ENCODE results near the gene CCDC83.
"Not testable (repeated sequence)": the region's sequence is repeated elsewhere in the genome, so short reads cannot be mapped to it uniquely, and the experiment has no call there.

CCDC83 gene

DNA sequence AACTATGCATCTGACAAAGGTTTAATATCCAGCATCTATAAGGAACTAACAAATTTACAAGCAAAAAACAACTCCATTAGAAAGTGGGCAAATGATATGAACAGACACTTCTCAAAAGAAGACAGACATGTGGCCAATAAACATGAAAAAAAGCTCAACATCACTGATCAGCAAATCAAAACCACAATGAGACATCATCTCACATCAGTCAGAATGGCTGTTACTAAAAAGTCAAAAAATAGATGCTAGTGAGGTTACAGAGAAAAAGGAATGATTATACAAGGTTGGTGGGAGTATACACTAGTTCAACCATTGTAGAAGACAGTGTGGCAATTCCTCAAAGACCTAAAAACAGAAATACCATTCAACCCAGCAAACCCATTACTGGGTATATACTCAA, 14.3 kb upstream of the CCDC83 start:
- DNase-seq, result not testable (repeated sequence)

DNA sequence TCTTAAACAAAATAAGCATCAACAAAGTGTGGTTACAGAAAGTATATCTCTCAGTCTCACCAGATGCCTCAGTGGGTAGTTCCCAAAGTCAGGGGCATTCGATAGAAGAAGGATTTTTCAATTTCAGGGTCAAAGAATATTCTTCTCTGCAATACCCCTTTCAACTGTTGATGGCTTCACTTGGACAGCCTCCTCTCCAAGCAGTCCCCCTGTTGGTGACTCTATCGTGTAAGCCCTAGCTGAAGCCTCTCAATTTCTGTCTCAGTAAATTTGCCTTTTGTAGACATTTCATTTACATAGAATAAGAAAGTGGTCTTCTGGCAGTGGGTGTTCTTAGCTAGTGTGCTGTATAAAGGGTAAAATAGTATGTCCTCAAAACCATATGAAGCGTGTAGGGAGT, 11.3 kb upstream of the CCDC83 start:
- DNase-seq, result no peak

DNA sequence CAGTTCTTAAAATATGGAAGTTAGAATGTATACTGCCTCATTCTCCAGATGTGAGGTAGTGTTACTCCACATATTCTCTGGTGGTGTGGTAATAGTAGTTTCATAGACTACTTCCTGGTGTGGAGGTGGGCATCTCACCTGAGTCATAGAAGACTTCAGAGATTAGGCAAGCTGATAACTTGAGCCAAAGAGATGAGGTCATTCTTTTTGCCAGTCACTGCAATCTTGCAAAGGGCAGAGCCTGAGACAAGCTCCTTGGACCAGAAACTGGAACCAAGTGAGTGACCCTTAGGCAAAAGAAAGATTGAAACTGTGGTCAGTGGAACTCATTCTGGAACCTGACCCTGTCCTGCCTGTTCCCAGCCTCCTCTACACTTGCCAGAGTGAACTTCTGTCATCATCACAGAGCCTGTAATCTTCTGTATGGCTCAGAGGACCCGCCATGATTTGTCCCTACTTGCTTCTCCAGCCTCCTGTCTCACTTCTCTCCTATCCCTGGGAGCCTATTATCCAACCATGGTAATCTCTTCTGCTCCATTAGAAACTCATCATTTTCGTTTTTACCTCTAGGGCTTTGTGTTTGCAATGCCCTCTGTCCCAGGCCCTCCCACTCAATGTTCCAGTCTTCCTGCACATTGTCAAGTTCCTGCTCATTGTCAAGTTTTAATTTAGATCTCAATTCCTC, 10.6 kb upstream of the CCDC83 start:
- DNase-seq, result no peak

DNA sequence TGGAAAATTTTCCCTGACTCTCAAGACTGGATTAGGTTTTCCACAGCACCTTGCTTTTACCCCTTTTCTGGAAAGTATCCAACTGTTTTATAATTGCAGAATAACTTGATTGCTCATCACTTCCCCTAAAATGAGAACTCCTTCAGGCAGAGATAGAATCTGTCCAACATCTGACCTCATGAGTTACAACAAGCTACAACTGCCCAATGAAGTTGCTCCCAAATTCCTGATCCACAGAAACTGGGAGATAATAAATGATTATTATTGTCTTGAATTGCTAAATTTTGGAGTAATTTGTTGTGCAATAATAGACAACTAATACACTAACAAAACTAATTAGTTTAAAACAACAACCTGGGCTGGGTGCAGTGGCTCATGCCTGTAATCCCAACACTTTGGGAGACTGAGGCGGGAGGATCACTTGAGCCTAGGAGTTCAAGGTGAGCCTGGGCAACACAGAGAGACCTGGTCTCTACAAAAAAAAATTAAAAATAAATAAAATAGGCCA, 10.0 kb upstream of the CCDC83 start:
- no peak for DNase-seq

DNA sequence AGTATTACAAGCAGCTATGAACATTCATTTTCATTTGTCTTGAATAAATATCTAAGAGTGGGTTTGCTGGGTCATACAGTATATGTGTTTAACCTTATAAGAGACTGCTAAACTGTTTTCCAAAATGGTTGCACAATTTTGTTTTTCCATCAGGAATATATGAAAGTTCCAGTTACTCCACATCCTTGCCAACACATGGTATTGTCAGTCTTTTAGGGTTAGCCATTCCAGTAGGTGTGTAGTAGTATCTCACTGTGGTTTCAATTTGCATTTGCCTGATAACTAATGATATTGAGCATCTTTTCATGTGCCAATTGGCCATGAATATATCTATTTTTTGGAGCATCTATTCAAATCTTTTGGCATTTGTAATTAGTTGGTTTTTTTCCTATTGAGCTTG, 7.7 kb upstream of the CCDC83 start:
- no peak for DNase-seq

DNA sequence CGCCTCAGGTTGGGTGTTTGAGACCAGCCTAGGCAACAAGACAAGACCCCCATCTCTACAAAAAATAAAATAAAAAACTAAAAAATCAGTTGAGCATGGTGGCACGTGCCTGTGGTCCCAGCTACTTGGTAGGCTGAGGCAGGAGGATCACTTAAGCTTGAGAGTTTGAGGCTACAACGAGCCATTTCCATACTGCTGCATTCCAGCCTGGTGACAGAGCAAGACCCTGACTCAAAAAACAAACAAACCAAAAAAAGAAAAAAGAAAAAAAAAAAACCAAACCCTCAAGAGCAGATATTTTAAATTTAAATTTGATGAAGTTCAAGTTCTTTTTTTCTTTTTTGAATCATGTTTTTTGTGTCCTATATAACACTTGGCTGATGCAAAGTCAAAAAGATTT, 7.2 kb upstream of the CCDC83 start:
- DNase-seq, result no peak

DNA sequence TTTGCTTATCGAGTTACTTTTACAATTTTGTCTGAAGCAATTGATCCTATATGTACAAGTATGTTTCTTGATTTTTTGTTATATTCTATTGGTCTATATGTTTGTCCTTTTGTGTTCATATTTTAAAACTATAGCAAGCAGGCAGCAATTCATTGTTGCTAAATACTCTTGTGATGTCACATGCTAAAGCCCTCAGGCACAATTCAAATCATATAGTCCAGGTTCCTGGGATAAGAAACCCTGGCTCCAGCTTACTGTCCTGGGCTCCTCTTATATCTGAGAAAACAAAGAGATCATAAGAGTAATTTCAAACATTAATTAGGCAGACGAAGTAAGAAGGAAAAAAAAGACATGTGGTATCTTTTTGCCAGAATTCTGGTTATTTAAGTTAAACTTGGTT, 6.6 kb upstream of the CCDC83 start:
- no peak for DNase-seq

DNA sequence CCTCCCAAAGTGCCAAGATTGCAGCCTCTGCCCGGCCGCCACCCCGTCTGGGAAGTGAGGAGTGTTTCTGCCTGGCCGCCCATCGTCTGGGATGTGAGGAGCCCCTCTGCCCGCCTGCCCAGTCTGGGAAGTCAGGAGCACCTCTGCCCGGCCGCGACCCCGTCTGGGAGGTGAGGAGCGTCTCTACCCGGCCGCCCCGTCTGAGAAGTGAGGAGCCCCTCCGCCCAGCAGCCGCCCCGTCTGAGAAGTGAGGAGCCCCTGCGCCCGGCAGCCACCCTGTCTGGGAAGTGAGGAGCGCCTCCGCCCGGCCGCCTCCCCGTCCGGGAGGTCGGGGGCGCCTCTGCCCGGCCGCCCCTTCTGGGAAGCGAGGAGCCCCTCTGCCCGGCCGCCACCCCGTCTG, 2.4 kb upstream of the CCDC83 start:
- not testable (repeated sequence) for DNase-seq

DNA sequence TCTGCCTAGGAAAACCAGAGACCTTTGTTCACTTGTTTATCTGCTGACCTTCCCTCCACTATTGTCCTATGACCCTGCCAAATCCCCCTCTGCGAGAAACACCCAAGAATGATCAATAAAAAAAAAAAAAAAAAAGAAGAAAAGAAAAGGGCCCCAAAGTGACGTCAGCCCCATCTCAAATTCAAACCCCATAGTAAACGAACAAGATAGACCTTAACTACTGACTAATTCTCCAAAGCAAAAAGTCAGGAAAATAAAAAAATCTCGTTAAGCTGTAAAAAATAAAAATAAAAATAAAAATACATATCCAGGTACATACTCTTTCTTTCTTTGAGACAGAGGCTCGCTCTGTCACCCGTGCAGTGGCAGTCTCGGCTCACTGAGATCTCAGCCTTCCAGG, 1.6 kb upstream of the CCDC83 start:
- DNase-seq, result not testable (repeated sequence)

DNA sequence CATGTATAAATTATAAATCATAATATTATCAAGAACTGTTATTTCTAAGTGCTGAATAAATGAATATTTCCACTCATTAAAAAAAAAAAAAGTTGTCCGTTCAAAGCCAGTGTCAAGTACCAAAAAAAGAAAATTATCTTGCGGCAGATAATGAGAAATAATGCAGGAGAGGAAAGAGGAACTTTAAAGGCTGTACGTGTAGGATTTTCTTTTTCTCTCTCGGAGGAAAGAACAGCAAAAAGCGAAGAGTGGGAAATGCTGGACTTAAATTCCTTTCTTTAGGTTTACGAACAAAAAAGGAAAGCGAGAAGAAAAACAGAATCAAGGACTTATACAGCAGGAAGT, 999 bp upstream of the CCDC83 start:
- no peak for DNase-seq

DNA sequence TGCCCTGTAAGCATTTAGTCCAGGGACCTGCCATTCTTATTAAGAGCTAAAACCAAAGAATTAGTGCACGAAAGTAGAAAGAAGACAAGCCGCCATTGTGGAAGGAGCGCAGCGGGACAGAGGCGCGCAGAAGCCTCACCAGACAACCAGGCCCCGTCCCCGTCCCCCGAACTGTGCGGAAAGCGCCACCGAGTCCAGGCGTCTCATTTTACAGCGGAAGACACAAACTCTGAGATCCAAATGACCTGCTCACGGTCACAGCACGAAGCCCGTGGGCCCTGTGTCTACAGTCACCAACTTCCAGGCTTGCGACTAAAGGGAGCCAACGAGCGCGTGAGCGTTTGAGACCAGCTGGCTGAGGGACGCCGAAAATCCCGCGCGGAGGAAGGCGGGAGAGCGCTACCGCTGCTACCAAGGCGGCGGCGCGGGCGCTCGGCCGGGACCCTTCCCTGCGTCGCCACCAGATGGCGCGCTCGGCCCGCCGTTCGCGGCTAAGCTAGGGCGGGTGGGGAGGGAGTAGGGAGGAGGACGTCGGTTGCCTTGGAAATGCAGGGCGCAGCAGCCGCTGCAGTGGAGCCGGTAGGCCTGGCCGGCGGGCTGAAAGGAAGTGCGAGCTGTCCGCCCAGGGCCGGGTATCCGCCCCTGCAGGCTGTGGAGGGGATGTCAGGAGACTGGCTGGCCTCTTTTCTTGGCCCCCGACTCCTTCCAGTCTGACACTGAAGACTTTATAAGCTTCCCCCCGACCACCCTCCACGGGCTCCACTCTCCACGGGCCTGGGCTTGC, 434 bp upstream of the CCDC83 start:
- DNase-seq, result peak; percentile 70 to 85

DNA sequence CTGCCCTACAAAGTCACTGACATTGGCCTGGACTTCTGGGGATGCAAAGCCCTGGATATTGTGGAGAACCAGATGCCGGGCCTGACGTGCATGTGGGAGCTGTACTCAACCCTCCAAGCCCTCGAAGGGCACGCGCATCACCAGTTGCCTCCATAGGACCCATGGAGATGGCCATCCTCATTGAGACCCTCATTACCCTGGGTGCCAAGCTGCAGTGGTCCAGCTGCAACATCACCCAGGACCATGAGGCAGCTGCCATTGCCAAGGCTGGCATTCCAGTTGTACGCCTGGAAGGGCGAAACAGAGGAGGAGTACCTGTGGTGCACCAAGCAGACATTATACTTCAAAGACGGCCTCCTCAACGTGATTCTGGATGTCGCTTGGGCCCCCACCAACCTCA, 1.9 kb downstream of the CCDC83 start:
- DNase-seq, result no peak

DNA sequence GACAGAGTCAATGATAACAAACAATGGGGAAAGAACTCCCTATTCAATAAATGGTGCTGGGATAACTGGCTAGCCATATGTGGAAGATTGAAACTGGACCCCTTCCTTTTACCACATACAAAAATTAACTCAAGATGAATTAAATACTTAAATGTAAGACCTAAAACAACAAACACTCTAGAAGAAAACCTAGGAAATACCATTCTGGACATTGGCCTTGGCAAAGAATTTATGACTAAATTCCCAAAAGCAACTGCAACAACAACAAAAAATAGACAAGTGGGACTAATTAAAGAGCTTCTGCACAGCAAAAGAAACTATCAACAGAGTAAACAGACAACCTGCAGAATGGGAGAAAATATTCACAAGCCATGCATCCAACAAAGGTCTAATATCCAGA, 4.4 kb downstream of the CCDC83 start:
- not testable (repeated sequence) for DNase-seq

DNA sequence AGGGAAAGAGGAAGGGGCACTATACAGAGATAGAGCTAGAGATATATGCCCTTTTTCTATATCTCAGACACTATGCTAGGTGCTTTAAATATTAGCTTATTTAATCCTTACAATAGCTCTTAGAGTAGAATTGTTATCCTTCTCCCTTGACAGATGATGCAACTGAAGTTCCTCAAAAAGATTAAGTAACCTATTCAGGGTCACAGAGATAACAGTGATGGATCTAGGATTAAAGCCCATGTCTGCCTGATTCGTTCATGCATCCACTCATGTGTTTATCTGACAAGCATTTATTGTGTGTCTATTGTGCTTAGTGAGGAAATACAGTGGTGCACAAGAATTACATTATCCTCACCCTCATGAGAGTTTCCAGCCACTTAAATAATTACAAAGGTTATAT, 8.7 kb downstream of the CCDC83 start:
- no peak for DNase-seq

DNA sequence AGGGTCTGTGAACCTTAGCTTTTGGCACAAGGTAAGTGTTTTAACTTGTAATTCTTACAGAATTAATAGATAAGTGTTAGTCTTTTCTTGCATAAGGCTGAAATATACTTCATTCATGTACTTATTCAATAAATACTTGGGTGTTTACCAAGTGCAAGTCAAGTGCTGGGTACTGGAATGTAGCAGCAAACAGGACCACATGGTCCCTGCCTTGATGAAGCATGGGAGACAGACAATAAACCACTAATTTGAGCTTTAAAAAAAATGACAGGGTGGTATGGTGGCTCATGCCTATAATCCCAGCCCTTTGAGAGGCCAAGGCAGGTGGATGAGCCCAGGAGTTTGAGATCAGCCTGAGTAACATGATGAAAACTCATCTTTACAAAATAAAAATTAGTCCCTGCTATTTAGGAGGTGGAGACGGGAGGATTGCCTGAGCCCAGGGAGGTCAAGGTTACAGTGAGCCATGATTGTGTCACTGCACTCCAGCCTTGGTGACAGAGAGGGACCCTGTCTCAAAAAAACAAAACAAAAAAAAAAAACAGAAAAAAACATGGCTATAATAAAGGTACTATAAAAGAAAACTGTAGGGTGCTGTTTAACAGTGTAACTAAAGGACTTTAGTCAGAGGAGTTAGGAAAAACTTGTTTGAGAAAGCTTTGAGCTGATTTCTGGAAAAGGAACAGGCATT, 11.1 kb downstream of the CCDC83 start:
- DNase-seq, result no peak

DNA sequence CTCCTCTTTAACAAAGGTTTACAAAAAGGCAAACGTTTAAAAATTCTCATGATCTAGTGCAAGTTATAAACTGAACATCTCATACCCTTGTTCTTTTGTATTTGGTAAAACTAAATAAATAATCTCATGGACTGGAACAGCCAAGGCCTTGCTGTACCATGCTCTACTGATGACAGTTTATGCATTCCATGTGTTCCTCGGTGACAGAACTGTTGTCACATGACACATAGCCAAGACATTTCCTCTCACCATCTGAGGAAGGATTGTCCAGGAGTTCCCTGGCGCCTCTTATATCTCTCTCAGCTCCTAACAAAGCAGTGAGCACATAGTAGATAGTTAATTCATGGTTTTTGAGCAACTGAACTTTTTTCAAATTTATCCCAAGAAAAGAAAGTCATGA, 12.6 kb downstream of the CCDC83 start:
- no peak for DNase-seq

DNA sequence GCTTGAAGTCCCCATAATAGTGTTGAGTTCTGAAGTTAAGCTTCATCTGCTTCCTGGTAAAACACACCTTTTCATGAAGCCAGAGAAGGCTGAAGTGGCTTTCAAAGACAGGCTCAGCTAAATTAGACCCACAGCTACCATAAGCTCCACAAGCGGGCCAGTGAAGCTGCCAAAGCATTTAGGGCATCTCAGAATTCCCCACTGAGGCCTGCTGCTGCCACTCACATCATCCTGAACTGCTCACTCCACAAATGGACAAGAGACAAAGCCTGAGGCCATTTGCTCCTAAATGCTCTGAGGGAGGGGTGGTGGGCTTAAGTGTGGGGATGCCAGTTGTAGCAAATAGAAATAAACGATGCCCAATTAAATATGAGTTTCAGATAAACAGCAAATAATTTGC, 14.6 kb downstream of the CCDC83 start:
- no peak for DNase-seq

DNA sequence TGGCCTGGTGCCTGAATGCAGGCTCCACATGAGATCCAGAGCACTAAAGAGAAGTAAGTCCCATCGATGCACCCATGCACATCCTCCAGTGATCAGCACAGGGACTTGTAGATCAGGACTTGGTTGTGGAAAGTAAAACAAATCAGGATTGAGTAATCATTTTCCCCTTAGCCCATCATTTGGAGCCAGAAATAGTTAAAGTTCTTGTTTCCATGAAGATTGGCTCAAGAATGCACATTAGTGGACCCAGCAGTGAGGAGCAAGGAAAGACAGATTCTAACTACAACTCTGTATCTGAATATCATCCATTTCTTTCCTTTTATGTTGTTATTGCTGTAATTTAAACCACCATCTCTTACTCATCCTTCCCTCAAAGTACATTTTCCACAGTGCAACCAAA, 19.1 kb downstream of the CCDC83 start:
- no peak for DNase-seq

DNA sequence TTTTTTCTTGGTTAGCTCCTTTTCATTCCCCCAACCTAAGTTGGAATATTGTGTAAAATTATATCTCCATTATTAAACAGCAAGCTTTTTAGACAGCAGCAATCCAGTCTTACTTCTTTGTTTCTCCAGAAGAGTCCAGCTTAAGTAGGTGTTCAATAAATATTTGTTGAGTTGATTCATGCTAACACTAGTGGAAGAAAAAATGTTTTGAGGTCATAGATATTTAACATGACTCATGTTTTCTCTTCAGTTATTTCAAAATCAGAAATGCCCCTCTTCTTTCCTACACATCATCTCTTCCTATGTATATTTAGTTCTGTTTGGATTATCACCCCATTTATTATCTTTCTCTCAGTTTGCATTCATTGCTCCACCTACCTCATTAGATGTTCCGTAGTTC, 20.3 kb downstream of the CCDC83 start:
- no peak for DNase-seq

DNA sequence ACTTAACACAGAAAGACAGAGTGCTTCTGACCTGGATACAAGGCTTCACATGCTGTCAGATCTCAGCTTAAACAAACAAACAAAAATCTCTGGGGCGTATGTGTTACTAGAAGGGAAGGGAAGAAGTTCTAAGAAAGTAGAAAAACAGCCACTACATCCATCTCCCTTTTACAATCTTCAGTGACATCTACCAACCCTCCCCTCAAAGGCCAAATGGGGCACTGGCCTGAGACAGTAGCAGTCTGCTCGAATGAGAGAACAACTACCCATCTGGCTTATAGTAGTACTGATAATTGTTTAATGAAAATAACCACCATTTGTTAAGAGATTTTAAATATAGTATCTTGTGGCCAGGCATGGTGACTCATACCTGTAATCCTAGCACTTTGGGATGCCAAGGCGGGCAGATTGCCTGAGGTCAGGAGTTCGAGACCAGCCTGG, 29.4 kb downstream of the CCDC83 start:
- DNase-seq, result no peak

DNA sequence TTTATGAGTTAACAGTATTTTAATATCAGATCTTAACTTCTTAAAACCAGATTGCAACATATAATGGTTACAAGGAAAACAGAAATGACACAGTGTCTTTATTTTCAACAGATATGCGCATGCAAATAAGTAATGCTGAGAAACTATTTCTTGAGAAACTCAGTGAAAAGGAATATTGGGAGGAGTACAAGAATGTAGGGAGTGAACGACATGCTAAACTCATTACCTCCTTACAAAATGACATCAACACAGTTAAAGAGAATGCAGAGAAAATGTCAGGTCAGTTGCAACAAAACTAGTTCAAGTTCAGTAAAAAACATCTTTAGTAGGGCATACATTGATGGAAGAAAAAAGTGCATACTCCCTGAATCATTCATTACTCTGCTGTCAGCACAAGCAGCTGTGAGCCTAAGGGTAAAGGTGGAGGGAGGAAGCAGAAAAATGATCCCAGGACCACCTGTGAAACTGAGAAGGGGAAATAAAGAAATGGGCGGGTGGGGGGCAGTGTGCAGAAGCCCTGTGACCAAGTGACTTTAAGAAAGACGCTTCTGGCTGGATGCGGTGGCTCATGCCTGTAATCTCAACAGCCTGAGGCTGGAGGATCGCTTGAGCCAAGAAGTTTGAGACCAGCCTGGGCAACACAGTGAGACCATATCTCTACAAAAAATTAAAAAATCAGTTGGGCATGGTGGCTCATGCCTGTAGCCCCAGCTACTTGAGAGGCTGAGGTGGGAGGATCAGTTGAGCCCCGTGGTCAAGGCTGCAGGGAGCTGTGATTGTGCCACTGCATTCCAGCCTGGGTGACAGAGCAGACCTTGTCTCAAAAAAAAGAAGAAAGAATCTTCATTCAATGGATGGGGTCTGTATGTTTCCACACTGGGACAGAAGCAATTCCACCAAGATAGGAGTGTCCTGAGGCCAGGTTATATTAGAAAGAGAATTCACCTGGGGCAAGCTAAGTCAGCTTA, 31.2 kb downstream of the CCDC83 start:
- no peak for DNase-seq

DNA sequence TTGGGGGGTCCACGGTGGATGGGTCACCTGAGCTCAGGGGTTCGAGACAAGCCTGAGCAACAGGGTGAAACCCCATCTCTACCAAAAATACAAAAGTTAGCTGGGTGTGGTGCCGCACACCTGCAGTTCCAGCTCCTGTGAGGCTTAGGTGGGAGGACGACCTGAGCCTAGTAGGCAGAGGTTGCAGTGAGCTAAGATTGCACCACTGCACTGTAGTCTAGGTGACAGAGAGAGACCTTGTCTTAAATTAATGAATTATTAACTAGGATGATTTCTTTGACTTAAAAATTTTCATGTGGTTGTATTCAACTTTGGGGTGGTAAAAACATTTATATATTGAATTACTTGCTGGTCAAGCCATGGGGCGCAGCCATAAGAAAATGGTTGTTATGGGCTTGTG, 33.9 kb downstream of the CCDC83 start:
- no peak for DNase-seq

Measured in NCI-H187 (cell line).